ENCODE data around the gene CAMK1.

- TF ChIP-seq GATA2 (IDR thresholded peaks at IDR 0.05; ENCODE audit: low read depth, low read length), result no peak
- TF ChIP-seq GATA3 (IDR thresholded peaks at IDR 0.05; ENCODE audit: low read depth, low read length), result no peak
These were observed 38.2 kb upstream of the CAMK1 start for GRCh38 chr3:9807981-9808344.
